ENCODE data around the gene CLDN1. TPM values are rescaled to one million over a fixed set of nuclear protein-coding genes. Genes with fewer than 3 reads are reported as not detected.

CLDN1 gene
- total and polyA plus RNA-seq, 10 of the 15 experiments (the other 5 are each of a cell fraction or from before 2014, with no cell fraction given): 3.4 to 22.8 (median 8.5) TPM

DNA sequence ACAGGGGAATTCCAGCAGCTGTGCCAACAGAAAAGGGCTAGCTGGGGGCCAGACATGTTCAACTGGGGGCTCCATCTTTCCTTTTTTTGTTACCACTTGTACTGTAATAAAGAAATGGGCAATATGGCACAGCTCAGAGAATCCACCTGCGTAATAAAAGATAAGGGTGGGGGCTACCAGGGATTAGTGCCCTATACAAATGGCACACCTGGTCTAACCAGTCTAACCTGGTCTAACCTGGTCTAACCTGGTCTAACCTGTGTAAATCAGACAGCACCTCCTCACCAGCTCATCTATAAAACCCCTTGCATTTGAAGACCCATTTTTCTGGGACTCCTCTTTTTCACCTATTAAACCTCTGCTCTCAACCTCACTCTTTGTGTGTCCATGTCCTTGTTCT is 39.5 kb upstream of the CLDN1 start:
- SMC1A ChIA-PET (ENCODE audit: uncharacterized antibody, unreplicated experiment): interaction anchor here (0.6 to 3.5 kb wide), 14 partner anchors 8 to 951 kb away, joined by 3 to 13 read pairs (median 6); no protein-coding TSS in a partner anchor
- RAD21 ChIA-PET (ENCODE audit: unreplicated experiment): interaction anchor here (0.6 to 2.1 kb wide), 7 partner anchors 10 to 136 kb away, joined by 3 to 6 read pairs (median 4); partner anchors contain the start of gene CLDN1
- FAIRE-seq (no peak), DNase-seq (ENCODE audit: low read depth, low spot score) (no peak), ATAC-seq (no peak)
- Histone ChIP-seq H3K4me1 (ENCODE audit: control insufficient read depth, insufficient read depth, low read length) (no peaks in the 10 kb centered on the region), H3K9me3 (replicated peaks; ENCODE audit: control insufficient read depth, insufficient read depth, low read length) (no peaks in the 10 kb centered on the region), H3K79me2 (ENCODE audit: control insufficient read depth, insufficient read depth, low read length) (no peaks in the 10 kb centered on the region), H3K27ac (ENCODE audit: control insufficient read depth, insufficient read depth) (no peak overlapping the region), H3K4me2 (ENCODE audit: control insufficient read depth, insufficient read depth) (no peak overlapping the region), H3K4me3 (no peak overlapping the region), H3K36me3 (ENCODE audit: control insufficient read depth in 2 of 2, insufficient read depth in 2 of 2, low read length in 1 of 2) (no peaks in the 10 kb centered on the region), H2AFZ (ENCODE audit: control insufficient read depth, low read depth, low read length) (no peak overlapping the region), H3K27me3 (replicated peaks in 1 of 2; ENCODE audit: control insufficient read depth in 2 of 2, insufficient read depth in 2 of 2, low read length in 1 of 2) (no peaks in the 10 kb centered on the region), H4K20me1 (ENCODE audit: control insufficient read depth, insufficient read depth) (no peaks in the 10 kb centered on the region), H3K9ac (ENCODE audit: control insufficient read depth, insufficient read depth, low read length) (no peak overlapping the region)
- POLR2A ChIA-PET: interaction anchor here (0.5 to 1.1 kb wide), 5 partner anchors 9 to 152 kb away, joined by 3 to 4 read pairs (median 3); no protein-coding TSS in a partner anchor
- intact Hi-C loops (cut with micrococcal nuclease; ENCODE audit: unreplicated experiment) (no loop called here), in situ Hi-C loops (cut with MboI) (no loop called here)
- 100% methylated on average over 1 of the region's 1 CpG for WGBS (ENCODE audit: insufficient coverage, insufficient replicate concordance, low lambda C conversion rate, missing lambda C conversion rate)
- CTCF ChIA-PET: interaction anchor here (0.8 to 4.0 kb wide), 9 partner anchors 8 to 152 kb away, joined by 3 to 20 read pairs (median 6); partner anchors contain the start of gene CLDN1
- TF ChIP-seq TCF12 (IDR thresholded peaks at IDR 0.05; ENCODE audit: low read depth, low read length): no peak
- TF ChIP-seq, protein P1, sequence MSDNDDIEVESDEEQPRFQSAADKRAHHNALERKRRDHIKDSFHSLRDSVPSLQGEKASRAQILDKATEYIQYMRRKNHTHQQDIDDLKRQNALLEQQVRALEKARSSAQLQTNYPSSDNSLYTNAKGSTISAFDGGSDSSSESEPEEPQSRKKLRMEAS (IDR thresholded peaks at IDR 0.05; ENCODE audit: low read depth, low read length): no peak
- no peak for TF ChIP-seq TCF3 (IDR thresholded peaks at IDR 0.05; ENCODE audit: borderline replicate concordance, insufficient read depth, low read depth, low read length)
- TF ChIP-seq, protein P2, sequence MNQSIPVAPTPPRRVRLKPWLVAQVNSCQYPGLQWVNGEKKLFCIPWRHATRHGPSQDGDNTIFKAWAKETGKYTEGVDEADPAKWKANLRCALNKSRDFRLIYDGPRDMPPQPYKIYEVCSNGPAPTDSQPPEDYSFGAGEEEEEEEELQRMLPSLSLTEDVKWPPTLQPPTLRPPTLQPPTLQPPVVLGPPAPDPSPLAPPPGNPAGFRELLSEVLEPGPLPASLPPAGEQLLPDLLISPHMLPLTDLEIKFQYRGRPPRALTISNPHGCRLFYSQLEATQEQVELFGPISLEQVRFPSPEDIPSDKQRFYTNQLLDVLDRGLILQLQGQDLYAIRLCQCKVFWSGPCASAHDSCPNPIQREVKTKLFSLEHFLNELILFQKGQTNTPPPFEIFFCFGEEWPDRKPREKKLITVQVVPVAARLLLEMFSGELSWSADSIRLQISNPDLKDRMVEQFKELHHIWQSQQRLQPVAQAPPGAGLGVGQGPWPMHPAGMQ (IDR thresholded peaks at IDR 0.05; ENCODE audit: borderline replicate concordance): no peak
- TF ChIP-seq, protein P3, sequence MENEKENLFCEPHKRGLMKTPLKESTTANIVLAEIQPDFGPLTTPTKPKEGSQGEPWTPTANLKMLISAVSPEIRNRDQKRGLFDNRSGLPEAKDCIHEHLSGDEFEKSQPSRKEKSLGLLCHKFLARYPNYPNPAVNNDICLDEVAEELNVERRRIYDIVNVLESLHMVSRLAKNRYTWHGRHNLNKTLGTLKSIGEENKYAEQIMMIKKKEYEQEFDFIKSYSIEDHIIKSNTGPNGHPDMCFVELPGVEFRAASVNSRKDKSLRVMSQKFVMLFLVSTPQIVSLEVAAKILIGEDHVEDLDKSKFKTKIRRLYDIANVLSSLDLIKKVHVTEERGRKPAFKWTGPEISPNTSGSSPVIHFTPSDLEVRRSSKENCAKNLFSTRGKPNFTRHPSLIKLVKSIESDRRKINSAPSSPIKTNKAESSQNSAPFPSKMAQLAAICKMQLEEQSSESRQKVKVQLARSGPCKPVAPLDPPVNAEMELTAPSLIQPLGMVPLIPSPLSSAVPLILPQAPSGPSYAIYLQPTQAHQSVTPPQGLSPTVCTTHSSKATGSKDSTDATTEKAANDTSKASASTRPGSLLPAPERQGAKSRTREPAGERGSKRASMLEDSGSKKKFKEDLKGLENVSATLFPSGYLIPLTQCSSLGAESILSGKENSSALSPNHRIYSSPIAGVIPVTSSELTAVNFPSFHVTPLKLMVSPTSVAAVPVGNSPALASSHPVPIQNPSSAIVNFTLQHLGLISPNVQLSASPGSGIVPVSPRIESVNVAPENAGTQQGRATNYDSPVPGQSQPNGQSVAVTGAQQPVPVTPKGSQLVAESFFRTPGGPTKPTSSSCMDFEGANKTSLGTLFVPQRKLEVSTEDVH (IDR thresholded peaks at IDR 0.05; ENCODE audit: low read depth, partially characterized antibody): no peak
- TF ChIP-seq ZNF207 (IDR thresholded peaks at IDR 0.05; ENCODE audit: borderline replicate concordance): no peak
- TF ChIP-seq, protein P4, sequence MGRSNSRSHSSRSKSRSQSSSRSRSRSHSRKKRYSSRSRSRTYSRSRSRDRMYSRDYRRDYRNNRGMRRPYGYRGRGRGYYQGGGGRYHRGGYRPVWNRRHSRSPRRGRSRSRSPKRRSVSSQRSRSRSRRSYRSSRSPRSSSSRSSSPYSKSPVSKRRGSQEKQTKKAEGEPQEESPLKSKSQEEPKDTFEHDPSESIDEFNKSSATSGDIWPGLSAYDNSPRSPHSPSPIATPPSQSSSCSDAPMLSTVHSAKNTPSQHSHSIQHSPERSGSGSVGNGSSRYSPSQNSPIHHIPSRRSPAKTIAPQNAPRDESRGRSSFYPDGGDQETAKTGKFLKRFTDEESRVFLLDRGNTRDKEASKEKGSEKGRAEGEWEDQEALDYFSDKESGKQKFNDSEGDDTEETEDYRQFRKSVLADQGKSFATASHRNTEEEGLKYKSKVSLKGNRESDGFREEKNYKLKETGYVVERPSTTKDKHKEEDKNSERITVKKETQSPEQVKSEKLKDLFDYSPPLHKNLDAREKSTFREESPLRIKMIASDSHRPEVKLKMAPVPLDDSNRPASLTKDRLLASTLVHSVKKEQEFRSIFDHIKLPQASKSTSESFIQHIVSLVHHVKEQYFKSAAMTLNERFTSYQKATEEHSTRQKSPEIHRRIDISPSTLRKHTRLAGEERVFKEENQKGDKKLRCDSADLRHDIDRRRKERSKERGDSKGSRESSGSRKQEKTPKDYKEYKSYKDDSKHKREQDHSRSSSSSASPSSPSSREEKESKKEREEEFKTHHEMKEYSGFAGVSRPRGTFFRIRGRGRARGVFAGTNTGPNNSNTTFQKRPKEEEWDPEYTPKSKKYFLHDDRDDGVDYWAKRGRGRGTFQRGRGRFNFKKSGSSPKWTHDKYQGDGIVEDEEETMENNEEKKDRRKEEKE (IDR thresholded peaks at IDR 0.05): no peak
- no peak for TF ChIP-seq HDGF (IDR thresholded peaks at IDR 0.05)
- TF ChIP-seq NRF1 (conservative IDR thresholded peaks at IDR 0.05; ENCODE audit: low read depth, low read length): no peak
- no peak for TF ChIP-seq BACH1 (IDR thresholded peaks at IDR 0.05; ENCODE audit: borderline replicate concordance)
- BruUV-seq (replicated peaks): no TSS peak

All from GM12878 (cell line).